Epithelial cell of proximal tubule (primary cell): Measurements from ENCODE around the gene CCDC28A. TPM values are rescaled to one million over a fixed set of nuclear protein-coding genes. Genes with fewer than 3 reads are reported as not detected.
"Not testable (repeated sequence)": the region's sequence is repeated elsewhere in the genome, so short reads cannot be mapped to it uniquely, and the experiment has no call there.

ENCODE experiments used
- DNase-seq: peaks from one replicate; pipeline ENCODE4 v3.0.0-alpha.2; 2011; ENCODE audit warnings: low read depth
- H3K4me3 ChIP-seq: 2 replicates; pipeline ENCODE4 v1.5.1; 2011; ENCODE audit warnings: low read depth, mild to moderate bottlenecking, low read length
- CTCF ChIP-seq: conservative IDR thresholded peaks from 2 replicates; pipeline ENCODE4 v1.5.1; 2012; ENCODE audit warnings: low read depth, mild to moderate bottlenecking, low read length
- total RNA-seq: library from RNA; depleted of rRNA; stranded (reverse); fragments of >200 nt; gene quantifications from 2 replicates; pipeline ENCODE4 v1.2.3, GENCODE V29; 2015

Gene CCDC28A
- 8.9 and 10.8 TPM in 2 replicates for total RNA-seq

- no peak for TF ChIP-seq CTCF
- peak within 1 kb of the TSS; percentile 92 for H3K4me3 ChIP-seq
- peak; percentile 70 for DNase-seq
Measured at GRCh38 chr6:138773177-138774091, at the start of gene CCDC28A. TSS of gene CCDC28A (plus strand) at chr6:138773769. CDS start at chr6:138776121, 2,352 bp downstream.

GRCh38 chr6:138724015-138724414 is 49.6 kb upstream of the CCDC28A start:
- no peak overlapping the region for H3K4me3 ChIP-seq
- no peak for DNase-seq
- no peak for TF ChIP-seq CTCF

- TF ChIP-seq CTCF = no peak
- DNase-seq = no peak
- no peak overlapping the region for H3K4me3 ChIP-seq
Measured at GRCh38 chr6:138726066-138726756, 47.4 kb upstream of the CCDC28A start.

GRCh38 chr6:138726757-138727097 is 46.8 kb upstream of the CCDC28A start:
- no peak for TF ChIP-seq CTCF
- no peak overlapping the region for H3K4me3 ChIP-seq
- no peak for DNase-seq

GRCh38 chr6:138727182-138727581 is 46.4 kb upstream of the CCDC28A start:
- DNase-seq = no peak
- H3K4me3 ChIP-seq = no peak overlapping the region
- TF ChIP-seq CTCF = no peak

GRCh38 chr6:138728662-138729061 is 44.9 kb upstream of the CCDC28A start:
- no peak overlapping the region for H3K4me3 ChIP-seq
- no peak for DNase-seq
- TF ChIP-seq CTCF = no peak

GRCh38 chr6:138730037-138730436 is 43.5 kb upstream of the CCDC28A start:
- DNase-seq, H3K4me3 ChIP-seq: not testable (repeated sequence)
